HCT116 (cell line): ENCODE data around the gene OGA.

Source experiments
- SIN3A ChIP-seq: IDR thresholded peaks from 2 replicates; pipeline ENCODE4 v1.6.1; 2012; ENCODE audit warnings: low read depth
- YY1 ChIP-seq: IDR thresholded peaks from 2 replicates; pipeline ENCODE4 v1.6.1; 2011; ENCODE audit warnings: low read length, low read depth, moderate library complexity, mild to moderate bottlenecking; ENCODE audit not compliant: insufficient replicate concordance; ENCODE audit errors: extremely low read depth

DNA sequence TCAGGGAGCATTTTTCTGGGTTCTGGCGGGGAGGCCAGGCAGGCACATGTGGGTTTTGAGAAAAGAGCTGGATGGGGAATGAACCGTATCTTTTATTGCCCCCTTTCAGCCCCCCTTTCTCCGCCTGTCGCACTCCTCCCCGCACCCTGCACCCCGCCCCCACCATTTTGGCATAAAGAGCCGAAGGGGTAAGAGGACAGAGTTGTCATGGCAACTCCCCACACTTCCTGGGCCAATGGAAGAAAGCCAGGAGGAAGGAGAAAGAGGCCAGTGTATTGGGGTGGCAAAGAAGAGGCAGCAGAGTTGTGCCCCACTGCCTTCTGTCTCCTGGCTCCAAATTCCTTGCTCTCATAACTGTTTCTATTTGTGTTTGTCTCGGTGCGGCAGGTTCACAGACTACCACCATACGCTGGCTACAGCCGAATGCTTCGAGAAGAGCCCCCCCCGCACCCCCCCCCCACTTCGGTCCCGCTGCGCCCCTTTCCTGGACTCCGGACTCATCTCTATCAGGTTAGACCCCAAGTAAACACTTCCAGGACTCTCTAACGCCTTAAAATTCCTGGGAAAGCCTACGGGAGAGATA is 21.9 kb upstream of the OGA start:
- TF ChIP-seq SIN3A (no peak), YY1 (no peak)
